CD4-positive, alpha-beta T cell treated with Interleukin-4 for 4 hours (primary cell): Measurements from ENCODE around the gene RILPL1.
"Not testable (repeated sequence)": the region's sequence is repeated elsewhere in the genome, so short reads cannot be mapped to it uniquely, and the experiment has no call there.

Experiments used
- DNase-seq: peaks from one replicate; pipeline ENCODE4 v3.0.0-alpha.2; 2020

Gene RILPL1

GRCh38 chr12:123533672-123534643 is at the start of gene RILPL1:
Gene RILPL1 (minus strand): TSS chr12:123533719. CDS start chr12:123533482, 237 bp downstream.
- peak; percentile 29 for DNase-seq

GRCh38 chr12:123580772-123581171 is 47.3 kb upstream of the RILPL1 start:
- DNase-seq = no peak

DNA sequence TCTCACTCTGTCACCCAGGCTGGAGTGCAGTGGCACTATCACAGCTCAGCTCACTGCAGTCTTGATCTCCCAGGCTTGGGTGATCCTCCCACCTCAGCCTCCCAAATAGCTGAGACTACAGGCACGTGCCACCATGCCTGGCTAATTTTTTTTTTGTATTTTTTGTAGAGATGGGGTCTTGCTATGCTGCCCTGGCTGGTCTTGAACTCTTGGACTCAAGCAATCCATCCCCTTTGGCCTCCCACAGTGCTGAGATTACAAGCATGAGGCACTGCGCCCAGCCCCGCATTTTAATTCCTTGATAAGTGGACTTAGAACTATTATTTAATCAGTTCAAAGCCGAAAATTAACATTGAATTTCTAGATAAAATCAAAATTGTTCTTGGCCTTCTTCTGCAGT is 45.3 kb upstream of the RILPL1 start:
- not testable (repeated sequence) for DNase-seq

DNA sequence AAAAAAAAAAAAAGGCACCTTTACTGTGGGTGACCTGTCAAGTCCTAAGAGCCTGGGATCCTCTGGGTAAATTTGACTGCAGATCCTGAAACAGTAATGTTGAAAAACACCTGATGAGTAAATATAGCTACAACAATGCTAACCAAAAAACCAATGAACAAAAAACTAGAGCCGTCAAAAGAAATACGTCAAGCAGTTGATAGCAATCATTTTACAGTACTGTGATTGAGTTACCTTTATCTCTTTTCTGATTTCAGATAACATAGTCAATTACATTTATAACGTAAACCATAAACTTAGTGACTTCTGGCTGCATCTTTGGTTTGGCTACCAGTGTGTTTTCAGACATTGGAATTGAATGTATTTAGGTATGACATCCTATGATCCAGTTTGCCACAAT is 44.7 kb upstream of the RILPL1 start:
- no peak for DNase-seq

DNA sequence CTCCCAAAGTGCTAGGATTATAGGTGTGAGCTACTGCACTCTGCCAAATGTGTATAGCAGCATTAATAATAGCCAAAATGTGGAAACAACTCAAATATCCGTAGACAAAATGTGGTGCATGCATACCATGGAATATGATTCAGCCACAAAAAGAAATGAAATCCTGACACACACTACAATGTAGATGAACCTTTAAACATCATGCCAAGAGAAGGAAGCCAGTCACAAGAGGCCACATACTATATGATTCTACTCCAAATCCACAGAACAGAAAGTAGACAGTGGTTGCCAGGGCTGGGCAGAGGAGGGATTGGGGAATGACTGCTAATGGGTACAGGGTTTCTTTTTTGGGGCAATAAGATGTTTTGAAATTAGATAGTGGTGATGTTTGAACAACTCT is 43.1 kb upstream of the RILPL1 start:
- DNase-seq = no peak

DNA sequence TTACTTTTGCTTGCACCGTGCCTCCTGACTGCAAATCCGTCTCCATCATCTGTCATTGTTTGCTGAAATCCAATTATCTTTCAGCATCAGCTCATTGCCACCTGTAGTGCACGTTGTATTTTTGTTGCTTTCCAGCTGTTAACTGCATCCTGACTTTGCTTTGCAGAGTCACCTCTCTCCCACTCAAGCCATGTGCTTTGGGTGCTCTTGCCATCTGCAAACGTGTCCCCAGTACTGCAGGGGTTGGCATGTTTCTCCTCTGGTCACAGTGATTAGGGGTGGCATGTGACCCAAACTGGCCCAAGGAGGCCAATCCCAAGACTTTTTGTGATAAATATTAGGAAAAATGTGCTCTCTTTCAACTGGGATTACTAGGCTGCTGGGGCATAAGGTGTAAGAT is 40.4 kb upstream of the RILPL1 start:
- DNase-seq = no peak

DNA sequence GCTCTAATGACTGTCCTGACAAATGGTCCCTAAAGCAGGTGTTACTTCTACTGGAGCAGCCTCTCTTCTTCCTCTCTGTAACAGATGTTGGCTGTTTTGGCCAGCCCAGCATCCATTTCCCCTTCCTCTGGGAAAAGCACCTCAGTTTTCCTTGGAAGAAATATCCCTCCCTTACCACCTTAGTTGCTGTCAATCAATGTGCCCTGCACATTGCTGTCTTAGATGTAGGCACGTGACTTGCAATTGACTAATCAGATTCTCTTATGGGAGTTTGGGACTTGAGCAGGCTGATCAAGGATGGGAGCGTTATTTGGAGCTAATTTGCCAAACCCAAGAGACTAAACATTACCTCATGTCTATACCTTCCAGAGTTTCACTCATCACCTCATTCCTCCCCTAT is 38.9 kb upstream of the RILPL1 start:
- no peak for DNase-seq

- no peak for DNase-seq
Observed at GRCh38 chr12:123571343-123571813, 37.9 kb upstream of the RILPL1 start.

GRCh38 chr12:123559468-123559867 is 25.9 kb upstream of the RILPL1 start:
- DNase-seq = no peak

GRCh38 chr12:123558487-123558886 is 25.0 kb upstream of the RILPL1 start:
- not testable (repeated sequence) for DNase-seq

DNA sequence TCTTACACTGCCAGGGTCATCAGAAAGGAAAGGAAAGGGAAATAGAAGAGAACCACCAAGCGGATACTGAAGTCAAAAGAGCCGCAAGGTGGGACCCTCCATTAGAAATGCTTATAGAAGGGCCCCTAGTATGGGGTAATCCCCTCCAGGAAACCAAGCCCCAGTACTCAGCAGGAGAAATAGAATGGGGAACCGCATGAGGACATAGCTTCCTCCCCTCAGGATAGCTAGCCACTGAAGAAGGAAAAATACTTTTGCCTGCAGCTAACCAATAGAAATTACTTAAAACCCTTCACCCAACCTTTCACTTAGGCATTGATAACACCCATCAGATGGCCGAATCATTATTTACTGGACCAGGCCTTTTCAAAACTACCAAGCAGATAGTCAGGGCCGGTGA is 21.3 kb upstream of the RILPL1 start:
- not testable (repeated sequence) for DNase-seq

DNA sequence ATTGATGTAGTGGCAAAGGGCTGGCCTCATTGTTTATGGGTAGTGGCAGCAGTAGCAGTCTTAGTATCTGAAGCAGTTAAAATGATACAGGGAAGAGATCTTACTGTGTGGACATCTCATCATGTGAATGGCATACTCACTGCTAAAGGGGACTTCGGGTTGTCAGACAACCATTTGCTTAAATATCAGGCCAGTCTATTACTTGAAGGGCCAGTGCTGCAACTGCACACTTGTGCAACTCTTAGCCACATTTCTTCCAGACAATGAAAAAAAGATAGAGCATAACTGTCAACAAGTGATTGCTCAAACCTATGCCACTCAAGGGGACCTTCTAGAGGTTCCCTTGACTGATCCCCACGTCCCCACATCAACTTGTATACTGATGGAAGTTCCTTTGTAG is 20.6 kb upstream of the RILPL1 start:
- not testable (repeated sequence) for DNase-seq

DNA sequence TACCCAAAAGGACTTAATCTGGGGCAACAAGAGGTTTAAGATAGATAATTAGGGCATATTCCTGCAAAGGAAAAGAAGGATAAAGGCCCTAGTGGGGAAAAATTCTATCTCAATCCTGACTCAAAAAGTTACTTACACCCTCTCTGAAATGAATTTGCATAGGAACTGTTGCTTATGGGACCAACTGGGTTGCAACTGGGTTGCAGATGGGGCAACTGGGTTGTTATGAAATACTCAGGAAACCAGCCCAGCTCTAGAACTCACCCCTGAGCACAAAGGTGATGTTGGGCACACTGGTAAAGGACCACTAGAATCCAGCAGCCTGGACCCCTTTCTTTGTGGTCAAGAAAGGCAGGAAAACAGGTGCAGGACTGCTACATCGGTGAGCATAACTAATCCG is 17.2 kb upstream of the RILPL1 start:
- DNase-seq = no peak

- no peak for DNase-seq
Observed at GRCh38 chr12:123548107-123548506, 14.6 kb upstream of the RILPL1 start.

GRCh38 chr12:123546281-123546680 is 12.8 kb upstream of the RILPL1 start:
- no peak for DNase-seq

- DNase-seq = no peak
Observed at GRCh38 chr12:123543541-123543940, 10.0 kb upstream of the RILPL1 start.

DNA sequence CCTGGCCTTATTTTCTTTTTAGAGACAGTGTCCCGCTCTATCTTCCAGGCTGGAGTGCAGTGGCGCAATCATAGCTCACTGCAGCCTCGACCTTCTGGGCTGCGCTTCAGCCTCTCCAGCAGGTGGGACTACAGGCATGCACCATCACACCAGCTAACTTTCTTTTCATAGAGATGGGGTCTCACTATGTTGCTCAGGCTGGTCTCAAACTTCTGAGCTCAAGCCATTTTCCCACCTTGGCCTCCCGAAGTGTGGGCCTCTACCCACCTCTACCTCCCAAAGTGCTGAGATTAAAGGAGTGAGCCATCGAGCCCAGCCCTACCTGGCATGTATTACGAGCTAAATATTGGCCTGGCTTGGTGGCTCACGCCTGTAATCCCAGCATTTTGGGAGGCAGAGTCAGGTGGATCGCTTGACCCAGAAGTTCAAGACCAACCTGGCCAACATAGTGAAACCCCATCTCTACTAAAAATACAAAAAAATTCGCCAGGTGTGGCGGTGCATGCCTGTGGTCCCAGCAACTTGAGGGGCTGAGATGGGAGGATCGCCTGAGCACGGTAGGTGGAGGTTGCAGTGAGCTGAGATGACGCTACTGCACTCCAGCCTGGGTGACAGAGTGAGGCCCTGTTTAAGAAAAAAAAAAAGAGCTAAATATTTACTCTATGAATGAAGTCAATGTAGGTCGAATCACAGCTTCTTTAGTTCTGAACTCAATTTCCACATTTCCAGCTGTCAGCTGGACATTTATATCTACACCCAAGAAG is 7.6 kb upstream of the RILPL1 start:
- no peak for DNase-seq

GRCh38 chr12:123535952-123536351 is 2.4 kb upstream of the RILPL1 start:
- not testable (repeated sequence) for DNase-seq

GRCh38 chr12:123532808-123533649 is 490 bp downstream of the RILPL1 start:
- DNase-seq = no peak

DNA sequence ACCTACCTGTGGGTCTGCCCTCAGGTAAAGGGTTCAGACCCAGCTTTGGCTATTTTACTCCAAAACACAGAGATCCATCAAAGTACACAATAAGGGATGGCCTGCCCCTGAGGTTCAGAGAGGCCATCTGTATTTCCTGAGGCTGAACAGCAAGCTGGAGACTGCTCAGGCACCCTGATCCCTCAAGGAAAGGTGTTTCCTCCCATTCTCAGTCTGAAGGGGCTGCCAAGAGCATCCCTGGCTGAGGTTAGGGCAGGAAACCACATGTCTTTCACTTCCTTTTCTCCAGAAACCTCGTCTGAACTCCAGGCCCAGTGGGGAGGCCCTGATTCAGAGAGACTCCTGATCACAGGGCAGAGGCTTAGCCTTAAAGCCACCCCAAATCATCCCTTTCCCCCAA is 1.5 kb downstream of the RILPL1 start:
- peak; percentile 32 for DNase-seq

DNA sequence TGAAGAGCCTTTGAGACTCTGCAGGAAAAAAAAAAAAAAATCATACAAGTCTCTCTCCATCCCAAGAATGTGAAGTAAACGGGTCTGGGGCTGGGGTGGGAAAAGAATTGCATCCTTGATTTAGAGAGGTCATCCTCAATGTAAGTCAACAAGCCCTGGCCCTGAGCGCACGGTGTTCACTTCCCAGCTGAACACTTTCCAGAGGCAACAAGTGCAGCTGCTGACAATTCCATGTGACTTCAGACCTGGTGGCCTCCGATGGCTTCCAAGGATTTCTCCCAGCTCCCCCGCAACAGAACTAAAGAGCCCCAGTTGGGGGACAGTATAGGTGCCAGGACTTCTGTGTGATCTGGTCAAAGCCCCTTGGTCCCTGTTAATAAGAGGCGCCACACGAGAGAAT is 2.4 kb downstream of the RILPL1 start:
- DNase-seq = no peak

- DNase-seq = no peak
Observed at GRCh38 chr12:123530668-123531067, 2.9 kb downstream of the RILPL1 start.

DNA sequence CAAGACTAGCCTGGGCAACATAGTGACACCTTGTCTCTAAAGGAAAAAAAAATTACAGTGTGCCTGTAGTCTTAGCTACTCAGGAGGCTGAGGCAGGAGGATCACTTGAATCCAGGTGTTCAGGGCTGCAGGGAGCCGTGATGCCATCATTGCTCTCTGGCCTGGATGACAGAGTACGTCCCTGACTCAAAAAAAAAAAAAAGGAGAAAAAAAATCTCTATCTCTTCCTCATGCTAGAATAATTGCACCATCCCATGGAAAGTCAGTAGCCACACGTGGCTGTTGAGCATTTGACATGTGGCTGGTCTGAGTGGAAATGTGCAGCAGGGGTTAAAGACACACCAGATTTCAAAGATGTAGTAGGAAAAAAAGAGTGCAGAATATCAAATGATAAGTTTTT is 3.8 kb downstream of the RILPL1 start:
- DNase-seq = no peak
